GM19438 (cell line): Measurements from ENCODE around the gene MORN2.

ENCODE experiments used
- ATAC-seq: cut with Tn5 transposase; IDR thresholded peaks from one replicate; pipeline ENCODE4 v1.9.1; 2021; ENCODE audit warnings: low read depth; ENCODE audit not compliant: unreplicated experiment

The MORN2 gene

GRCh38 chr2:38889045-38889444 lies 13.3 kb downstream of the MORN2 start:
- no peak for ATAC-seq

- no peak for ATAC-seq
Observed at GRCh38 chr2:38889575-38889974, 13.8 kb downstream of the MORN2 start, which contains the start of gene ARHGEF33. Gene ARHGEF33, plus strand, starts transcription at chr2:38889875. Its CDS starts 29,573 bp downstream, at chr2:38919448.

- ATAC-seq: no peak
Observed at GRCh38 chr2:38892819-38893218, 17.0 kb downstream of the MORN2 start.

GRCh38 chr2:38898256-38898655 lies 22.5 kb downstream of the MORN2 start:
- ATAC-seq: no peak

- no peak for ATAC-seq
Observed at GRCh38 chr2:38900726-38901125, 24.9 kb downstream of the MORN2 start.

- ATAC-seq: no peak
Observed at GRCh38 chr2:38905251-38905650, 29.5 kb downstream of the MORN2 start.

- no peak for ATAC-seq
Observed at GRCh38 chr2:38907242-38907641, 31.5 kb downstream of the MORN2 start.

GRCh38 chr2:38907743-38908562 lies 32.2 kb downstream of the MORN2 start:
- ATAC-seq: peak; percentile 84

- no peak for ATAC-seq
Observed at GRCh38 chr2:38909872-38910271, 34.1 kb downstream of the MORN2 start.

GRCh38 chr2:38911191-38911590 lies 35.4 kb downstream of the MORN2 start:
- no peak for ATAC-seq

- no peak for ATAC-seq
Observed at GRCh38 chr2:38912619-38913018, 36.8 kb downstream of the MORN2 start.

GRCh38 chr2:38922389-38922788 lies 46.6 kb downstream of the MORN2 start:
- ATAC-seq: no peak

GRCh38 chr2:38922902-38923301 lies 47.1 kb downstream of the MORN2 start:
- ATAC-seq: no peak

- no peak for ATAC-seq
Observed at GRCh38 chr2:38925982-38926381, 50.2 kb downstream of the MORN2 start.

- no peak for ATAC-seq
Observed at GRCh38 chr2:38930600-38930999, 54.8 kb downstream of the MORN2 start.
